Gastroesophageal sphincter (tissue), 3 donors: ENCODE results near the gene HTRA1.

Experiments used
- POLR2A ChIP-seq, 2 donors: fragments of 450-650 bp; IDR thresholded peaks; one replicate each; pipeline ENCODE4 v1.6.1; 2017; ENCODE audit warnings: antibody characterized with exemption in 2 of 2, mild to moderate bottlenecking in 2 of 2, moderate library complexity in 1 of 2
- TF ChIP-seq, protein P1 (sequence below), 4 experiments: fragments of 200-600 bp in 2 of 4; fragments of 450-650 bp in 2 of 4; sonication (generic) in 1 of 4; IDR thresholded peaks; one replicate each; pipeline ENCODE4 v1.5.1; 2017 to 2019; ENCODE audit warnings: antibody characterized with exemption in 4 of 4, mild to moderate bottlenecking in 2 of 4, moderate library complexity in 2 of 4

DNA sequence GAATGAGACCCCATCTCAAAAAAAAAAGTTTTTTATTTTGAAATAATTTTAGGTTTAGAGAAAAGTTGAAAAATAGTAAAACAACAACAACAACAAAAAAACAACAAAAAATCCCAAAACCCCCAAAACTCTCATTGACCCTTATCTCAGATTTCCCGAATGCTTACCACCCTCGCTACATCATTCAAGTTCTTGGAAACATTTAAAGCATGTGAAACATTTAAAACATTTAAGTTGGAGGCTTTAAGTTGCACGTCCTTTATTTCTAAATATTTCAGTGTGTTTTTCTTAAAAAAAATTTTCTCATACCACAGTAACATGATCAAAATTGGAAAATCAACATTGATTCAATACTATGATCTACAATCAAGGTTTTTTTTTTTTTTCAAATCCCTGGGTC is 7.3 kb upstream of the HTRA1 start:
- TF ChIP-seq, protein P1, sequence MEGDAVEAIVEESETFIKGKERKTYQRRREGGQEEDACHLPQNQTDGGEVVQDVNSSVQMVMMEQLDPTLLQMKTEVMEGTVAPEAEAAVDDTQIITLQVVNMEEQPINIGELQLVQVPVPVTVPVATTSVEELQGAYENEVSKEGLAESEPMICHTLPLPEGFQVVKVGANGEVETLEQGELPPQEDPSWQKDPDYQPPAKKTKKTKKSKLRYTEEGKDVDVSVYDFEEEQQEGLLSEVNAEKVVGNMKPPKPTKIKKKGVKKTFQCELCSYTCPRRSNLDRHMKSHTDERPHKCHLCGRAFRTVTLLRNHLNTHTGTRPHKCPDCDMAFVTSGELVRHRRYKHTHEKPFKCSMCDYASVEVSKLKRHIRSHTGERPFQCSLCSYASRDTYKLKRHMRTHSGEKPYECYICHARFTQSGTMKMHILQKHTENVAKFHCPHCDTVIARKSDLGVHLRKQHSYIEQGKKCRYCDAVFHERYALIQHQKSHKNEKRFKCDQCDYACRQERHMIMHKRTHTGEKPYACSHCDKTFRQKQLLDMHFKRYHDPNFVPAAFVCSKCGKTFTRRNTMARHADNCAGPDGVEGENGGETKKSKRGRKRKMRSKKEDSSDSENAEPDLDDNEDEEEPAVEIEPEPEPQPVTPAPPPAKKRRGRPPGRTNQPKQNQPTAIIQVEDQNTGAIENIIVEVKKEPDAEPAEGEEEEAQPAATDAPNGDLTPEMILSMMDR (IDR thresholded peaks at IDR 0.05), result no peak
- TF ChIP-seq POLR2A (IDR thresholded peaks at IDR 0.05), result no peak
